WTC11 (cell line): ENCODE measurements around the gene PKIG. TPM values are rescaled to one million over a fixed set of nuclear protein-coding genes. Genes with fewer than 3 reads are reported as not detected.

ENCODE experiments used
- ATAC-seq: fragments of 200-7000 bp; cut with Tn5 transposase; 2 replicates; pipeline ENCODE4 v1.10.0; 2021; ENCODE audit warnings: mild to moderate bottlenecking, moderate library complexity
- CTCF ChIA-PET: fragments of 300-600 bp; sonication (Branson Sonifier 250); formaldehyde crosslinking; loops from one replicate; lab custom pipeline; 2021; ENCODE audit warnings: antibody characterized with exemption; lab: Charles Lee
- POLR2A ChIA-PET: fragments of 350-600 bp; sonication (Branson Sonifier 250); formaldehyde crosslinking; loops from one replicate; lab custom pipeline; 2021; ENCODE audit warnings: antibody characterized with exemption; lab: Charles Lee
- DNase-seq: peaks from one replicate; pipeline ENCODE4 v3.0.0; 2021; ENCODE audit warnings: low spot score
- H3K27ac Mint-ChIP-seq: 2 replicates; pipeline ENCODE4 v1.8.0; 2021; ENCODE audit warnings: mixed read lengths
- H3K27me3 Mint-ChIP-seq: 2 replicates; pipeline ENCODE4 v1.8.0; 2021; ENCODE audit warnings: low read depth, mild to moderate bottlenecking, moderate library complexity, mixed read lengths
- H3K36me3 Mint-ChIP-seq: 2 replicates; pipeline ENCODE4 v1.8.0; 2021; ENCODE audit warnings: mixed read lengths
- H3K4me1 Mint-ChIP-seq: 2 replicates; pipeline ENCODE4 v1.8.0; 2022; ENCODE audit warnings: mixed read lengths
- H3K4me3 Mint-ChIP-seq: 2 replicates; pipeline ENCODE4 v1.8.0; 2021; ENCODE audit warnings: mild to moderate bottlenecking, moderate library complexity, mixed read lengths
- H3K9me3 Mint-ChIP-seq: 2 replicates; pipeline ENCODE4 v1.8.0; 2021; ENCODE audit warnings: mixed read lengths
- AR ChIP-seq: fragments of 250-450 bp; sonication (Bioruptor Pico); IDR thresholded peaks from 2 replicates; pipeline ENCODE4 v1.9.0; 2021; ENCODE audit warnings: mild to moderate bottlenecking
- ATF1 ChIP-seq: sonication (generic); formaldehyde crosslinking; IDR thresholded peaks from 2 replicates; pipeline ENCODE4 v1.8.1; 2023; ENCODE audit warnings: mild to moderate bottlenecking, moderate library complexity, missing genetic modification reagents
- ATF3 ChIP-seq: sonication (generic); formaldehyde crosslinking; conservative IDR thresholded peaks from 2 replicates; pipeline ENCODE4 v1.8.1; 2022; ENCODE audit warnings: mild to moderate bottlenecking, missing genetic modification reagents
- ATF6 ChIP-seq: sonication (generic); formaldehyde crosslinking; IDR thresholded peaks from 2 replicates; pipeline ENCODE4 v1.8.1; 2023; ENCODE audit warnings: mild to moderate bottlenecking, missing genetic modification reagents
- CREB1 ChIP-seq: sonication (generic); formaldehyde crosslinking; IDR thresholded peaks from 2 replicates; pipeline ENCODE4 v1.8.0; 2023; ENCODE audit warnings: mild to moderate bottlenecking, missing genetic modification reagents
- FOXK1 ChIP-seq: sonication (generic); formaldehyde crosslinking; IDR thresholded peaks from 2 replicates; pipeline ENCODE4 v1.8.0; 2022; ENCODE audit warnings: mild to moderate bottlenecking, moderate library complexity, missing genetic modification reagents
- HMGA2 ChIP-seq: fragments of 250-450 bp; sonication (Bioruptor Pico); IDR thresholded peaks from 2 replicates; pipeline ENCODE4 v1.4.0; 2021; ENCODE audit warnings: mild to moderate bottlenecking, moderate library complexity
- JUN ChIP-seq: sonication (generic); formaldehyde crosslinking; IDR thresholded peaks from 2 replicates; pipeline ENCODE4 v1.8.0; 2023; ENCODE audit warnings: mild to moderate bottlenecking, missing genetic modification reagents
- SMAD3 ChIP-seq: sonication (generic); formaldehyde crosslinking; IDR thresholded peaks from 2 replicates; pipeline ENCODE4 v1.8.0; 2022; ENCODE audit warnings: missing genetic modification reagents, mild to moderate bottlenecking, borderline replicate concordance
- TCF7 ChIP-seq: sonication (generic); formaldehyde crosslinking; IDR thresholded peaks from 2 replicates; pipeline ENCODE4 v1.8.0; 2022; ENCODE audit warnings: mild to moderate bottlenecking, low read depth, missing genetic modification reagents, moderate library complexity
- TEAD4 ChIP-seq: sonication (generic); formaldehyde crosslinking; IDR thresholded peaks from 2 replicates; pipeline ENCODE4 v1.8.0; 2022; ENCODE audit warnings: mild to moderate bottlenecking, missing genetic modification reagents
- USF2 ChIP-seq: sonication (generic); formaldehyde crosslinking; IDR thresholded peaks from 2 replicates; pipeline ENCODE4 v1.8.1; 2023; ENCODE audit warnings: mild to moderate bottlenecking, missing genetic modification reagents, moderate library complexity
- ZBTB43 ChIP-seq: sonication (generic); formaldehyde crosslinking; IDR thresholded peaks from 2 replicates; pipeline ENCODE4 v1.8.1; 2023; ENCODE audit warnings: mild to moderate bottlenecking, missing genetic modification reagents
- ZNF263 ChIP-seq: sonication (generic); formaldehyde crosslinking; IDR thresholded peaks from 2 replicates; pipeline ENCODE4 v1.8.1; 2022; ENCODE audit warnings: low read depth, mild to moderate bottlenecking, moderate library complexity, missing genetic modification reagents
- ZNF281 ChIP-seq: sonication (generic); formaldehyde crosslinking; IDR thresholded peaks from 2 replicates; pipeline ENCODE4 v1.8.0; 2023; ENCODE audit warnings: mild to moderate bottlenecking, missing genetic modification reagents
- ZNF317 ChIP-seq: sonication (generic); formaldehyde crosslinking; IDR thresholded peaks from 2 replicates; pipeline ENCODE4 v1.8.1; 2023; ENCODE audit warnings: low read depth, mild to moderate bottlenecking, moderate library complexity, missing genetic modification reagents, borderline replicate concordance
- total RNA-seq: library from RNA; stranded (reverse); gene quantifications from 3 replicates; pipeline ENCODE4 v1.2.3, GENCODE V29; 2021
- TF ChIP-seq, protein P1 (sequence below): fragments of 200-600 bp; IDR thresholded peaks from 2 replicates; pipeline ENCODE4 v1.8.0; 2022; ENCODE audit warnings: antibody characterized with exemption
- TF ChIP-seq, protein P2 (sequence below): sonication (generic); formaldehyde crosslinking; IDR thresholded peaks from 2 replicates; pipeline ENCODE4 v1.8.1; 2023; ENCODE audit warnings: mild to moderate bottlenecking, missing genetic modification reagents, moderate library complexity
- TF ChIP-seq, protein P3 (sequence below): sonication (generic); formaldehyde crosslinking; conservative IDR thresholded peaks from 2 replicates; pipeline ENCODE4 v1.8.1; 2023; ENCODE audit warnings: mild to moderate bottlenecking, low read depth, missing genetic modification reagents, moderate library complexity

PKIG gene
- total RNA-seq, 1 experiment from 2014 or later = 22.7 TPM

GRCh38 chr20:44570367-44570766 lies 12.0 kb upstream of the PKIG start (continued):
- TF ChIP-seq, protein P1, sequence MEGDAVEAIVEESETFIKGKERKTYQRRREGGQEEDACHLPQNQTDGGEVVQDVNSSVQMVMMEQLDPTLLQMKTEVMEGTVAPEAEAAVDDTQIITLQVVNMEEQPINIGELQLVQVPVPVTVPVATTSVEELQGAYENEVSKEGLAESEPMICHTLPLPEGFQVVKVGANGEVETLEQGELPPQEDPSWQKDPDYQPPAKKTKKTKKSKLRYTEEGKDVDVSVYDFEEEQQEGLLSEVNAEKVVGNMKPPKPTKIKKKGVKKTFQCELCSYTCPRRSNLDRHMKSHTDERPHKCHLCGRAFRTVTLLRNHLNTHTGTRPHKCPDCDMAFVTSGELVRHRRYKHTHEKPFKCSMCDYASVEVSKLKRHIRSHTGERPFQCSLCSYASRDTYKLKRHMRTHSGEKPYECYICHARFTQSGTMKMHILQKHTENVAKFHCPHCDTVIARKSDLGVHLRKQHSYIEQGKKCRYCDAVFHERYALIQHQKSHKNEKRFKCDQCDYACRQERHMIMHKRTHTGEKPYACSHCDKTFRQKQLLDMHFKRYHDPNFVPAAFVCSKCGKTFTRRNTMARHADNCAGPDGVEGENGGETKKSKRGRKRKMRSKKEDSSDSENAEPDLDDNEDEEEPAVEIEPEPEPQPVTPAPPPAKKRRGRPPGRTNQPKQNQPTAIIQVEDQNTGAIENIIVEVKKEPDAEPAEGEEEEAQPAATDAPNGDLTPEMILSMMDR = no peak
- TF ChIP-seq HMGA2 (CRISPR knock-in tag) (no peak), ATF3 (CRISPR knock-in tag) (no peak)

GRCh38 chr20:44571362-44571988 lies 10.9 kb upstream of the PKIG start:
- POLR2A ChIA-PET = no interaction called here
- H3K4me1 Mint-ChIP-seq = no peaks in the 10 kb centered on the region
- no peak overlapping the region for H3K4me3 Mint-ChIP-seq
- no peak for ATAC-seq
- TF ChIP-seq, protein P2, sequence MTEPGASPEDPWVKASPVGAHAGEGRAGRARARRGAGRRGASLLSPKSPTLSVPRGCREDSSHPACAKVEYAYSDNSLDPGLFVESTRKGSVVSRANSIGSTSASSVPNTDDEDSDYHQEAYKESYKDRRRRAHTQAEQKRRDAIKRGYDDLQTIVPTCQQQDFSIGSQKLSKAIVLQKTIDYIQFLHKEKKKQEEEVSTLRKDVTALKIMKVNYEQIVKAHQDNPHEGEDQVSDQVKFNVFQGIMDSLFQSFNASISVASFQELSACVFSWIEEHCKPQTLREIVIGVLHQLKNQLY = no peak
- TF ChIP-seq ZNF281 (CRISPR knock-in tag) (no peak), TEAD4 (CRISPR knock-in tag) (no peak), AR (no peak), CREB1 (CRISPR knock-in tag) (no peak), ZBTB43 (no peak), ZNF263 (CRISPR knock-in tag) (no peak), ATF1 (CRISPR knock-in tag) (no peak), USF2 (no peak), TCF7 (CRISPR knock-in tag) (no peak), ATF6 (CRISPR knock-in tag) (no peak), SMAD3 (CRISPR knock-in tag) (no peak), JUN (CRISPR knock-in tag) (no peak), FOXK1 (CRISPR knock-in tag) (no peak), ZNF317 (CRISPR knock-in tag) (no peak)
- TF ChIP-seq, protein P3, sequence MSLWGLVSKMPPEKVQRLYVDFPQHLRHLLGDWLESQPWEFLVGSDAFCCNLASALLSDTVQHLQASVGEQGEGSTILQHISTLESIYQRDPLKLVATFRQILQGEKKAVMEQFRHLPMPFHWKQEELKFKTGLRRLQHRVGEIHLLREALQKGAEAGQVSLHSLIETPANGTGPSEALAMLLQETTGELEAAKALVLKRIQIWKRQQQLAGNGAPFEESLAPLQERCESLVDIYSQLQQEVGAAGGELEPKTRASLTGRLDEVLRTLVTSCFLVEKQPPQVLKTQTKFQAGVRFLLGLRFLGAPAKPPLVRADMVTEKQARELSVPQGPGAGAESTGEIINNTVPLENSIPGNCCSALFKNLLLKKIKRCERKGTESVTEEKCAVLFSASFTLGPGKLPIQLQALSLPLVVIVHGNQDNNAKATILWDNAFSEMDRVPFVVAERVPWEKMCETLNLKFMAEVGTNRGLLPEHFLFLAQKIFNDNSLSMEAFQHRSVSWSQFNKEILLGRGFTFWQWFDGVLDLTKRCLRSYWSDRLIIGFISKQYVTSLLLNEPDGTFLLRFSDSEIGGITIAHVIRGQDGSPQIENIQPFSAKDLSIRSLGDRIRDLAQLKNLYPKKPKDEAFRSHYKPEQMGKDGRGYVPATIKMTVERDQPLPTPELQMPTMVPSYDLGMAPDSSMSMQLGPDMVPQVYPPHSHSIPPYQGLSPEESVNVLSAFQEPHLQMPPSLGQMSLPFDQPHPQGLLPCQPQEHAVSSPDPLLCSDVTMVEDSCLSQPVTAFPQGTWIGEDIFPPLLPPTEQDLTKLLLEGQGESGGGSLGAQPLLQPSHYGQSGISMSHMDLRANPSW (CRISPR knock-in tag) = no peak
- H3K9me3 Mint-ChIP-seq = no peaks in the 10 kb centered on the region
- CTCF ChIA-PET = no interaction called here
- H3K36me3 Mint-ChIP-seq = no peaks in the 10 kb centered on the region
- H3K27ac Mint-ChIP-seq = no peak overlapping the region
- no peak for DNase-seq
- no peaks in the 10 kb centered on the region for H3K27me3 Mint-ChIP-seq
